Stimulated activated naive B cell treated with anti-CD40 and anti-IgM and Interleukin-4, amounts not matched to agents 10 μg/mL and 1 μg/mL and 100 μg/mL, for 72 hours (primary cell): ENCODE measurements around the gene ZFPL1.

ENCODE experiments used
- ATAC-seq, 2 donors: fragments of 150-1000 bp; cut with Tn5 transposase; replicated peaks; 2 replicates each; pipeline ENCODE4 v1.10.0; 2021; ENCODE audit warnings: moderate library complexity in 1 of 2
- DNase-seq: peaks from one replicate; pipeline ENCODE4 v3.0.0; 2021
- H3K27ac Mint-ChIP-seq: one replicate; pipeline ENCODE4 v1.8.0; 2022; ENCODE audit warnings: mild to moderate bottlenecking, mixed read lengths
- H3K27me3 Mint-ChIP-seq, 2 donors: one replicate each; pipeline ENCODE4 v1.8.0; 2022; ENCODE audit warnings: mixed read lengths in 2 of 2
- H3K36me3 Mint-ChIP-seq, 2 donors: one replicate each; pipeline ENCODE4 v1.8.0; 2022; ENCODE audit warnings: mixed read lengths in 2 of 2, mild to moderate bottlenecking in 1 of 2
- H3K4me1 Mint-ChIP-seq, 2 donors: one replicate each; pipeline ENCODE4 v1.8.0; 2022; ENCODE audit warnings: mixed read lengths in 2 of 2, mild to moderate bottlenecking in 1 of 2
- H3K4me3 Mint-ChIP-seq, 2 donors: one replicate each; pipeline ENCODE4 v1.8.0; 2022; ENCODE audit warnings: mild to moderate bottlenecking in 2 of 2, mixed read lengths in 2 of 2, moderate library complexity in 1 of 2
- H3K9me3 Mint-ChIP-seq, 2 donors: one replicate each; pipeline ENCODE4 v1.8.0; 2022; ENCODE audit warnings: mixed read lengths in 2 of 2, mild to moderate bottlenecking in 1 of 2

The ZFPL1 gene

GRCh38 chr11:65130631-65131416 lies 46.8 kb downstream of the ZFPL1 start:
- H3K4me3 Mint-ChIP-seq: peak overlapping the region; percentile 98

GRCh38 chr11:65131417-65131776 lies 47.4 kb downstream of the ZFPL1 start:
- peaks cover 57 to 68% of the 10 kb centered on the region in 2 donors for H3K36me3 Mint-ChIP-seq
- peak overlapping the region; percentile 98 for H3K4me3 Mint-ChIP-seq
- H3K9me3 Mint-ChIP-seq: no peaks in the 10 kb centered on the region
- H3K27me3 Mint-ChIP-seq: no peaks in the 10 kb centered on the region
- H3K4me1 Mint-ChIP-seq: peaks cover 52 to 85% of the 10 kb centered on the region in 2 donors
- H3K27ac Mint-ChIP-seq: peak overlapping the region; percentile 92
- ATAC-seq (no peak), DNase-seq (no peak)

More at GRCh38 chr11:65130631-65131416, 46.8 kb downstream of the ZFPL1 start:
- Mint-ChIP-seq H3K27ac (peak overlapping the region; percentile 92), H3K9me3 (no peaks in the 10 kb centered on the region), H3K4me1 (peaks cover 49 to 85% of the 10 kb centered on the region in 2 donors), H3K36me3 (peaks cover 60 to 68% of the 10 kb centered on the region in 2 donors), H3K27me3 (no peaks in the 10 kb centered on the region)
- peak; percentile 53 for DNase-seq
- ATAC-seq: peak; percentile 5 to 6

GRCh38 chr11:65131895-65132237 lies 47.8 kb downstream of the ZFPL1 start:
- Mint-ChIP-seq H3K4me3 (peak overlapping the region; percentile 98), H3K9me3 (no peaks in the 10 kb centered on the region), H3K36me3 (peaks cover 54 to 67% of the 10 kb centered on the region in 2 donors), H3K4me1 (peaks cover 51 to 85% of the 10 kb centered on the region in 2 donors), H3K27ac (peak overlapping the region; percentile 100), H3K27me3 (no peaks in the 10 kb centered on the region)
- DNase-seq (no peak), ATAC-seq (no peak)

GRCh38 chr11:65132238-65132987 lies 48.4 kb downstream of the ZFPL1 start:
- DNase-seq (peak; percentile 54), ATAC-seq (peak; percentile 45 to 52)
- Mint-ChIP-seq H3K9me3 (no peaks in the 10 kb centered on the region), H3K27me3 (no peaks in the 10 kb centered on the region), H3K27ac (peak overlapping the region; percentile 100), H3K4me1 (peaks cover 50 to 81% of the 10 kb centered on the region in 2 donors), H3K36me3 (peaks cover 50 to 62% of the 10 kb centered on the region in 2 donors), H3K4me3 (peak overlapping the region; percentile 98)

GRCh38 chr11:65132988-65133700 lies 49.1 kb downstream of the ZFPL1 start:
- H3K27ac Mint-ChIP-seq: peak overlapping the region; percentile 100
- peak; percentile 61 for DNase-seq
- ATAC-seq: peak; percentile 21 to 23
- H3K4me3 Mint-ChIP-seq: peak overlapping the region; percentile 98
- H3K9me3 Mint-ChIP-seq: no peaks in the 10 kb centered on the region
- H3K36me3 Mint-ChIP-seq: peaks cover 48 to 60% of the 10 kb centered on the region in 2 donors
- peaks cover 49 to 81% of the 10 kb centered on the region in 2 donors for H3K4me1 Mint-ChIP-seq
- no peaks in the 10 kb centered on the region for H3K27me3 Mint-ChIP-seq

DNA sequence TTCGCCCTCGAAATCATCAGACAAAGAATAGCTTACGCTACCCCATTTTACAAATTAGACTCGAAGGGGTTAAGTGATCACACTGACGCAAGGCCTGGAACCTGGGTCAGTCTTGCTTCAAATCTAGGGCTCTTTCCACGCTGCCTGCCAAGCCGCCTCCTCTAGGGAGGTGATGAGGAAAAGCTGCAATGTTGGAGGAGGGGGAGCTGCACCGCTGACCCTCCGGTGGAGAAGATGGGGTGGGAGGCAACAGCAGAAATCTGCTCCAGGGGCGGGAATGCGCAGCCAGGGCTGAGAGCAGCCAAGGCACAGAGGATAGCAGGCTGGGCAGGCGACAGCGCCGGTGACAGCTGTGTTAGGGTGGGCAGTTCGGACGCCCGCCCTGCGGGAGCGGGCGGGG lies 49.7 kb downstream of the ZFPL1 start:
- H3K27me3 Mint-ChIP-seq: no peaks in the 10 kb centered on the region
- ATAC-seq (no peak), DNase-seq (no peak)
- peaks cover 44 to 54% of the 10 kb centered on the region in 2 donors for H3K36me3 Mint-ChIP-seq
- H3K27ac Mint-ChIP-seq: peak overlapping the region; percentile 100
- no peaks in the 10 kb centered on the region for H3K9me3 Mint-ChIP-seq
- H3K4me1 Mint-ChIP-seq: peaks cover 47 to 75% of the 10 kb centered on the region in 2 donors
- H3K4me3 Mint-ChIP-seq: peak overlapping the region; percentile 98

DNA sequence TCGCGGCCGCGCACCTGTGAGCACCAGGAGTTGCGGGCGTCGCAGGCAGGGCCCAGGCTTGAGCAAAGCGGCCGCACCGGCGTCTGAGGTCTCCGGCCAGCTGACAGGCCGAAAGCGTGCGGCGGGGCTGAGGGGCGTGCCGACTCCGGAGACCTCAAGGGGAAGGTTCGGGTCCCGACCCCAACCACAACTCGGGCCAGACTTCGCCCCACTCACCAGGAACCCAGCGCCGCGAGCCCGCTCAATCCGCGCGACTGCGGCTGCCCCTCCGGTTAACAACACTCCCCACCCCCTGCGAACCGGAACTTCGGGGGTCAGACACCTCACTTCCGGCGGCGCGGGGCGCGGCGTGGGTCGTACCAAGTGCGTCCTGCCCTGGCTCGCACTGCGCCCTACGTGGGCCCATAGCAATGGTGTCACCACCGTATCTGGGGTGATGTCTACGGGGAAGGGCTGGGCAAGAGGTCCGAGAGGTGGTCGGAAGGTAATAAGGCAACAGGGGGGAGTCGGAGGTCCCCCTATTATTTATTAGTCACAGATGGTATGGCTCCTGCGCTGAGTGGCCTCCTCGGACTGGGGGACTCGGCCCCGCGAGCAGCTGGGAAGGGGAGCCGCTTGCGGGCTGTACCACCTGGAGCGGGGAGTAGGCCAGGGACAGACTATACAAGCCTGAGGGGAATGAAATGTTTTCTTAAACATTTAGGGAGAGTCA lies 50.4 kb downstream of the ZFPL1 start, which contains the start of gene SYVN1:
SYVN1 (minus strand) TSS at position 280 of the 712 bp plus-strand sequence. CDS start 918 bp downstream, outside the sequence.
- Mint-ChIP-seq H3K4me3 (peak within 1 kb of the TSS; percentile 98), H3K4me1 (peaks cover 47 to 74% of the 10 kb centered on the region in 2 donors), H3K27ac (peak within 1 kb of the TSS; percentile 100), H3K9me3 (no peaks in the 10 kb centered on the region), H3K27me3 (no peaks in the 10 kb centered on the region), H3K36me3 (peaks cover 44 to 53% of the 10 kb centered on the region in 2 donors)
- peak; percentile 78 to 79 for ATAC-seq
- DNase-seq: peak; percentile 91

- Mint-ChIP-seq H3K27ac (peak overlapping the region; percentile 100), H3K4me3 (peak overlapping the region; percentile 98), H3K4me1 (peaks cover 42 to 67% of the 10 kb centered on the region in 2 donors), H3K9me3 (no peaks in the 10 kb centered on the region), H3K36me3 (peaks cover 37 to 47% of the 10 kb centered on the region in 2 donors), H3K27me3 (no peaks in the 10 kb centered on the region)
- peak; percentile 82 for DNase-seq
- ATAC-seq: peak; percentile 78 to 80
Measured at GRCh38 chr11:65134952-65135632, 51.1 kb downstream of the ZFPL1 start.

DNA sequence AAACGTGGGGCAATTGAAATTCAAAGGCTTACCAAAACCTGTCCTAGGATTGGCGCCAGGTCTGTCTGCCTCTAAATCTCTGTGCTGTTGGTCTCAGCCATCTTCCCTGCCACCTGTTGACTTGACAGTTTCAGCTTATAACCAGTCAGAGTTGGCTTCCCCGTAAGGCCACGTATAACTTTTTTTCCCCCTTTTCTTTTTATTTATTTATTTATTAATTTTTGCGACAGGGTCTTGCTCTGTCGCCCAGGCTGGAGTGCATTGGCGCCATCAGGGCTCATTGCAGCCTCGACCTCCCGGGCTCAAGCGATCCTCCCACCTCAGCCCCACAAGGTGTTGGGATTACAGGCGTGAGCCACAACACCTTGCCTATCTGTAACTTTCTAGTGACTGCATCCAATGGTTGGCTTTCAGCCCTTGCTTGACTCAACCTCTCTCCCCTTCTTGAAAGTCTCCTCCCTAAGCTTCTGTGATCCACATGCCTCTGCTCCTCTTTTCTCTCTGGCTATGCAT lies 51.7 kb downstream of the ZFPL1 start:
- Mint-ChIP-seq H3K4me3 (peak overlapping the region; percentile 98), H3K36me3 (peaks cover 32 to 41% of the 10 kb centered on the region in 2 donors), H3K4me1 (peaks cover 37 to 61% of the 10 kb centered on the region in 2 donors), H3K27ac (peak overlapping the region; percentile 100), H3K27me3 (no peaks in the 10 kb centered on the region), H3K9me3 (no peaks in the 10 kb centered on the region)
- ATAC-seq (no peak), DNase-seq (no peak)

- Mint-ChIP-seq H3K27ac (peak overlapping the region; percentile 70), H3K4me1 (peaks cover 27 to 52% of the 10 kb centered on the region in 2 donors), H3K27me3 (no peaks in the 10 kb centered on the region), H3K36me3 (peaks cover 27 to 34% of the 10 kb centered on the region in 2 donors), H3K4me3 (no peak overlapping the region), H3K9me3 (no peaks in the 10 kb centered on the region)
- ATAC-seq (no peak), DNase-seq (no peak)
Measured at GRCh38 chr11:65136515-65137096, 52.6 kb downstream of the ZFPL1 start.
